ENCODE results near the gene ENOX1. TPM values are rescaled to one million over a fixed set of nuclear protein-coding genes. Genes with fewer than 3 reads are reported as not detected.

ENOX1 gene
- polyA plus RNA-seq, 3 donors, result 0.04 TPM; not detected in 2

- Mint-ChIP-seq H3K4me3 (no peak overlapping the region), H3K27me3 (ENCODE audit: low read depth in 3 of 3) (peaks cover 0 to 8% (median 6%) of the 10 kb centered on the region in 3 donors), H3K9me3 (peaks cover 0 to 2% (median 0%) of the 10 kb centered on the region in 7 donors), H3K4me1 (no peaks in the 10 kb centered on the region), H3K27ac (no peak overlapping the region), H3K36me3 (no peaks in the 10 kb centered on the region)
- intact Hi-C loops (cut with micrococcal nuclease), result no loop called here
- Histone ChIP-seq H3K4me2 (replicated peaks; ENCODE audit: extremely low read depth, low read length, poor library complexity, severe bottlenecking) (no peak overlapping the region), H3K4me3 (replicated peaks in 1 of 3; ENCODE audit: low read depth in 2 of 3, low read length in 3 of 3) (no peak overlapping the region), H3K27ac (ENCODE audit: low read depth in 1 of 2, low read length in 2 of 2) (no peak overlapping the region), H2AFZ (ENCODE audit: insufficient read depth, low read depth, low read length, poor library complexity, severe bottlenecking) (no peak overlapping the region), H3K4me1 (ENCODE audit: control insufficient read depth in 1 of 2, insufficient read depth in 2 of 2, low read length in 2 of 2) (no peaks in the 10 kb centered on the region), H4K20me1 (ENCODE audit: insufficient read depth, low read length) (no peaks in the 10 kb centered on the region), H3K9me3 (replicated peaks in 1 of 2; ENCODE audit: control insufficient read depth in 1 of 2, insufficient read depth in 1 of 2, low read length in 2 of 2) (no peaks in the 10 kb centered on the region), H3K79me2 (ENCODE audit: insufficient read depth, low read length) (no peaks in the 10 kb centered on the region), H3K27me3 (ENCODE audit: control insufficient read depth in 2 of 2, insufficient read depth in 2 of 2, low read length in 2 of 2) (no peaks in the 10 kb centered on the region), H3K9ac (ENCODE audit: insufficient read depth, low read length, poor library complexity, severe bottlenecking) (no peak overlapping the region), H3K36me3 (replicated peaks in 1 of 2; ENCODE audit: control insufficient read depth in 1 of 2, insufficient read depth in 2 of 2, low read length in 2 of 2) (no peaks in the 10 kb centered on the region)
- TF ChIP-seq, protein P1, sequence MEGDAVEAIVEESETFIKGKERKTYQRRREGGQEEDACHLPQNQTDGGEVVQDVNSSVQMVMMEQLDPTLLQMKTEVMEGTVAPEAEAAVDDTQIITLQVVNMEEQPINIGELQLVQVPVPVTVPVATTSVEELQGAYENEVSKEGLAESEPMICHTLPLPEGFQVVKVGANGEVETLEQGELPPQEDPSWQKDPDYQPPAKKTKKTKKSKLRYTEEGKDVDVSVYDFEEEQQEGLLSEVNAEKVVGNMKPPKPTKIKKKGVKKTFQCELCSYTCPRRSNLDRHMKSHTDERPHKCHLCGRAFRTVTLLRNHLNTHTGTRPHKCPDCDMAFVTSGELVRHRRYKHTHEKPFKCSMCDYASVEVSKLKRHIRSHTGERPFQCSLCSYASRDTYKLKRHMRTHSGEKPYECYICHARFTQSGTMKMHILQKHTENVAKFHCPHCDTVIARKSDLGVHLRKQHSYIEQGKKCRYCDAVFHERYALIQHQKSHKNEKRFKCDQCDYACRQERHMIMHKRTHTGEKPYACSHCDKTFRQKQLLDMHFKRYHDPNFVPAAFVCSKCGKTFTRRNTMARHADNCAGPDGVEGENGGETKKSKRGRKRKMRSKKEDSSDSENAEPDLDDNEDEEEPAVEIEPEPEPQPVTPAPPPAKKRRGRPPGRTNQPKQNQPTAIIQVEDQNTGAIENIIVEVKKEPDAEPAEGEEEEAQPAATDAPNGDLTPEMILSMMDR (IDR thresholded peaks at IDR 0.05), result no peak
- DNase-seq, result no peak
- 89% methylated on average over 3 of the region's 4 CpGs for WGBS (ENCODE audit: insufficient coverage)
Observed at GRCh38 chr13:43761616-43762315, 25.0 kb downstream of the ENOX1 start.

GRCh38 chr13:43760257-43760656 is 26.5 kb downstream of the ENOX1 start:
- TF ChIP-seq, protein P1 (IDR thresholded peaks at IDR 0.05), result no peak
- no peaks in the 10 kb centered on the region for H4K20me1 ChIP-seq (ENCODE audit: insufficient read depth, low read length)
- Mint-ChIP-seq H3K27me3 (ENCODE audit: low read depth in 3 of 3) (peaks cover 0 to 10% (median 6%) of the 10 kb centered on the region in 3 donors), H3K9me3 (peaks cover 0 to 1% (median 0%) of the 10 kb centered on the region in 7 donors), H3K4me1 (no peaks in the 10 kb centered on the region), H3K36me3 (no peaks in the 10 kb centered on the region), H3K27ac (no peak overlapping the region), H3K4me3 (no peak overlapping the region)
- no peaks in the 10 kb centered on the region for H3K4me1 ChIP-seq (ENCODE audit: control insufficient read depth in 1 of 2, insufficient read depth in 2 of 2, low read length in 2 of 2)
- no peak for DNase-seq
- 100% methylated on average over 2 of the region's 3 CpGs for WGBS (ENCODE audit: insufficient coverage)
- intact Hi-C loops (cut with micrococcal nuclease), result no loop called here
- H3K9ac ChIP-seq (ENCODE audit: insufficient read depth, low read length, poor library complexity, severe bottlenecking), result no peak overlapping the region
- H3K27me3 ChIP-seq (ENCODE audit: control insufficient read depth in 2 of 2, insufficient read depth in 2 of 2, low read length in 2 of 2), result no peaks in the 10 kb centered on the region
- no peaks in the 10 kb centered on the region for H3K79me2 ChIP-seq (ENCODE audit: insufficient read depth, low read length)
- no peaks in the 10 kb centered on the region for H3K36me3 ChIP-seq (replicated peaks in 1 of 2; ENCODE audit: control insufficient read depth in 1 of 2, insufficient read depth in 2 of 2, low read length in 2 of 2)
- H3K27ac ChIP-seq (ENCODE audit: low read depth in 1 of 2, low read length in 2 of 2), result no peak overlapping the region
- H3K9me3 ChIP-seq (replicated peaks in 1 of 2; ENCODE audit: control insufficient read depth in 1 of 2, insufficient read depth in 1 of 2, low read length in 2 of 2), result no peaks in the 10 kb centered on the region
- H2AFZ ChIP-seq (ENCODE audit: insufficient read depth, low read depth, low read length, poor library complexity, severe bottlenecking), result no peak overlapping the region
- no peak overlapping the region for H3K4me3 ChIP-seq (replicated peaks in 1 of 3; ENCODE audit: low read depth in 2 of 3, low read length in 3 of 3)
- H3K4me2 ChIP-seq (replicated peaks; ENCODE audit: extremely low read depth, low read length, poor library complexity, severe bottlenecking), result no peak overlapping the region
